ENCODE data around the gene CELF2.

Gene CELF2

GRCh38 chr10:11194859-11195586, 177.4 kb downstream of the CELF2 start:
- DNase-seq (ENCODE audit: low read depth in 3 of 3, low spot score in 1 of 3): no peak

DNA sequence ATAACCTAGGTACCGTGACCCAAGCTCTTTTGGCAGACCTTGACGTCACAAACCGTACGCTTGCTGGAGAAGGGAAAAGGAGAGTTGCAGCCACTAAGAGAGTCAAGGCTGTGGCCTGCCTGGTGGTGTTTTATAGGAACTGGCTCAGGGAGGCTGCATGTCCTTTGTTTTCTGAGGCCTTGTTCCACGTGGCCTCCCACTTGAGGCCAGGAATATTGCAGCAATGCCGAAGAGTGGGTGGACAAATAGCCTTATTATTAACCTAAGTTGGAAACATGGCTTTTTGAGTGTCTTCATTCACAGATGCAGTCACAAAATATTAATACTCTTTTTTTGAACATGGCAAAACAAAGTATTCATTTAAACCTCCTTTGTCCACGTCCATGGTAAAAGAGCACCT, 178.0 kb downstream of the CELF2 start:
- no peak for DNase-seq (ENCODE audit: low read depth in 3 of 3, low spot score in 1 of 3)

- DNase-seq (ENCODE audit: low read depth in 3 of 3, low spot score in 1 of 3): no peak
These were observed 179.6 kb downstream of the CELF2 start for GRCh38 chr10:11197266-11197712.

DNA sequence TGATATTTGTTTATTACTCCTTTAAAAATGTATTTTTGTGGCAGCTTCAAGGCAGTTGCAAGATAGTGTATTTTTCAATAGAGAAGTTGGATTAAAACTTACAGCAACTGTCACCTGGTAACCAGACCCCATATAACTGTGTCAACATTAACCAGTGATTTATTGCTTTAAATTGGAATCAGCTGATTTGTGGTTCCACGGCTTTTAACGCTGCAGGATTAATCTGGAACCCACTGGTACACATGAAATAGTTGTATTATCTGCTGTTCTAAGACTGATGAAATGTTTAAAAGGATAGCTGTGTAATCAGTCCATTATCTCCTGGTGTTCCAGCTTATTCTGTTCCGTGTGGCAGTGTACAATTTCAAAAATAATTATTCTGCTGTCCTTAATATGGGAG, 180.2 kb downstream of the CELF2 start:
- DNase-seq (ENCODE audit: low read depth in 3 of 3, low spot score in 1 of 3): no peak

- no peak for DNase-seq (ENCODE audit: low read depth in 3 of 3, low spot score in 1 of 3)
These were observed 184.2 kb downstream of the CELF2 start for GRCh38 chr10:11201911-11202310.

GRCh38 chr10:11204351-11204942, 186.8 kb downstream of the CELF2 start:
- DNase-seq (ENCODE audit: low read depth in 3 of 3, low spot score in 1 of 3): no peak

GRCh38 chr10:11205030-11205772, 187.5 kb downstream of the CELF2 start:
- no peak for DNase-seq (ENCODE audit: low read depth in 3 of 3, low spot score in 1 of 3)

GRCh38 chr10:11206676-11207559, 189.2 kb downstream of the CELF2 start:
- DNase-seq (ENCODE audit: low read depth in 3 of 3, low spot score in 1 of 3): no peak

GRCh38 chr10:11207560-11207844, 189.8 kb downstream of the CELF2 start:
- DNase-seq (ENCODE audit: low read depth in 3 of 3, low spot score in 1 of 3): no peak

DNA sequence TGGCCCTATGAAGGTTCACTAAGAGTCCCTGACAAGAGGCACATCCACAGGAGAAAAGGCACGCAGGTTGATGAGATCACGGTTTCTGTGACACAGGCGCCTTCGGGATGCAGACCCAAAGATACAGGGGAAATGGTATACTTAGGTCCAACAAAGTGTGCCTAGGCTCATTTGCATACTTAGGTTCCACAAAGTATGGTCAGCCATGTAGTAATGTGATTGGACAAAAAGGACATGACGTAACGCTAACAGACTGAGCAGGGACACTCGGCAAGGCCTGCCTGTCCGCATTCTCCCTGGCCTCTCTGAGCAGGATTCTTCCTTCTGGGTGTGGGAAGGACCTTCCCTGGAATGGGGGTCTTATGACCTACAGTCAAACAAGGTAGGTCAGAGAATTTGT, 190.6 kb downstream of the CELF2 start:
- no peak for DNase-seq (ENCODE audit: low read depth in 3 of 3, low spot score in 1 of 3)

DNA sequence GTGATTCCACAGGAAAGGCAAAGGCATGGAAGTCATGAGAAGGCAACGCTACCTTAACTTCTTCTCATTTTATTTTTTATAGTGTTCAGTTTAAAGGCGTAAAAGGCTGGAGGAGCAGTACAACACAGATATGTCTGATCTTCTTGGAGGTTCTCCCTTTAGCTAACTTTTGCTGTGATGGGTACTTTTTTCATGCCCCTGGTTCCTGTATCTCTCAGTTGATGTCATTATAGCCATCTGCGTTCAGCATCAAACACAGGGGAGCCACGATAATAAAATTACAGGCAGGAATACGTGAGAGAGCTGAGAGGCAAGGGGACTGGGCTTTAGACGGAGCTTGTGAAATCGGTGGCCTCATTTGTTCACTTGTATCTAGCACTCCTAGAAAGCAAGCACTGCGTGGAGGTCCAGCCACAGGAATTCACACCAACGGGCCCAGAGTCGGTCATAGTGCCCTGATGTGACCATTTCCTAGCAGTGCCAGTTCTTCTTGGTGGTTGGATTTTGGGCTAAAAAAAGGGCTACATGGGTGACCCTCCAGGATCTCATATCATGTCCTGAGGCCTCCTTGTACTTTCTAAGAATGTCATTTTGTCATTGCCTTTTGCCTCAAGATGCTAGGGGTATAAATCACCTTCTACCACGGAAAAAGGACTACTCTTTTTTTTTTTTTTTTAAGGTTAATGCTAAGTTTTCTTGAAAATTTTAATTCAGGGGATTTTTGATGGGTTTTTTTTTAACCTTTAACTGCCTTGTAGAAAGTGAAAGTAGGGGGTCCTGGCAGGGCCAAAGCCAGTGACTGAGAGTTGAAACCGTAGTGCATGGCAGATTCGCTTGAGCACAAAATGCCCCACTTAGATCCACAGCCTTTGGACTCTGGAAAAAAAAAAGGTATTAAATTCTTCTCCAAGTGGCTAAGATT, 191.5 kb downstream of the CELF2 start:
- DNase-seq (ENCODE audit: low read depth in 3 of 3, low spot score in 1 of 3): no peak

GRCh38 chr10:11209830-11210181, 192.1 kb downstream of the CELF2 start:
- no peak for DNase-seq (ENCODE audit: low read depth in 3 of 3, low spot score in 1 of 3)

GRCh38 chr10:11210211-11210922, 192.7 kb downstream of the CELF2 start:
- DNase-seq (ENCODE audit: low read depth in 3 of 3, low spot score in 1 of 3): no peak

DNA sequence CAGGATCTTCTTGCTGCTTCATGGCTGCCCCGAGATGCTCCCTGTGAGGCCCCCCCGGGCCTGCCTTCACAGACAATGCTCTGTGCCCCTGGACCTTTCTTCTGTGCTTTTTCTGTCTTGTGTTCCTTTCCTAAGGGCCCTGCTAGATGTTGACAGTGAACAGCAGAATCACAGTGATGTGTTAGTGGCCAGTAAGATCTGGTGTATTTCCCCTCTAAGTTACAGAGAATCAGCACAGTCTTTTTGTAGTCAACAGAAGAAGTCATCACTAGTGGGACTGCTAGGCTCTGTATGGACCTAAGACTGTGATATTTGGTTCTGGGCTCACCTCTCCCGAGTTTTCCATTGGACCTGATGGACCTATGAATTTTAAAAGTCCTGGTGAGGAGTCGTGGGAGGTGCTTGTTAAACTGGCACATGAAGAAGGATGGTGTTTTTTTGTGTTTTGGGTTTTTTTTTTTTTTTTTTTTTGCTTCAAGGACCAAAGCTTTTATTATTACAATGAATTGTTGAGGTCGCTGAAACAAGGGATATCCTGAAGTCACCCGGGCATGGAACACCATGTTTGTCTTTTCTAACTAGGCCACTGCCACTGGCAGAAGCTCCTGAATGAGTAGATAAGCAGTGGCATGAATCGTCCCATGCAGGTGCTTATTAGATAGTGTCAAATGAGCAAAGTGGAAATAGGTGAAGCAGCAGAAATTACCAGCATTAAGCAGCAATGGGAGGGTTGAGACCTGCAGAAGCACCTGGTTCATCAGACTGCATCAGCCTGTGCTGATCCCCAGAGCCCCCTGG, 194.8 kb downstream of the CELF2 start:
- no peak for DNase-seq (ENCODE audit: low read depth in 3 of 3, low spot score in 1 of 3)

DNA sequence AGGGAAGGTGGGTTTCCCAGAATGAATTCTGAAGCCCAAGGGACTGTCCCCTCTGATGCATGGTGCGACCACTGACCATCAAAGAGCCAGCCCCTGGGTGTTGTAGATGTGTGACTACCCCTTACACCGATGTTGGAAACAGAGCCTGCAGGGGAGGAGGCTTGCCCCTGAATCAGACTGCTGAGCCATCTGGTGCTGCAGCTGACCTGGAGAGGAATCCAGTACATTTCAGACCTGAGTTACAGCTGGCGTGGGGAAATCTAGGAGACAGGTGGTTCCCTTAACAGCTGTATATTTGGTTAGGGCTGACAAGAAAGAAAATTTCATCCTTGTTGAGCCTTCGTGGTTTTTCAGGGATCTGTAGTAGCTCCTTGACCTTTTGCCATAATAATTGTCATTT, 195.5 kb downstream of the CELF2 start:
- no peak for DNase-seq (ENCODE audit: low read depth in 3 of 3, low spot score in 1 of 3)

DNA sequence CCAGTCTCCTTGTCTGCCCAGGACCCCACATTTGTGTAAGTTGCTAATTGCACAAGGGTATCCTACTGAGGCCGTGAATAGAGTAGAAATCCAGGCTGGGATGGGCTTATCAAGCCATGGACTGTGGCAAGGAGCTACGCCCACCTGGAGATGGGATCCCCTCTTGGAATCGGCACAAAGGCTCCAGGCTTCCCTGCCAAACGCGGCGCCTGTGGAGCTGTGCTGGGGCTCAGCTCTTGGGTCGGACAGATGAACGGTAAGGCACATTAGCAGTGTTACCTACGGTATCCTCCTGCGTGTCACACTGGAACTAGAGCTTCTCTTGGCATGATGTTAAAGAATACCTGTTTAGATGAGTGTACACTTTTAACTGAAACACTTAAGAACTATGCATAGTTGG, 196.7 kb downstream of the CELF2 start:
- no peak for DNase-seq (ENCODE audit: low read depth in 3 of 3, low spot score in 1 of 3)

GRCh38 chr10:11215471-11215870, 197.8 kb downstream of the CELF2 start:
- DNase-seq (ENCODE audit: low read depth in 3 of 3, low spot score in 1 of 3): no peak

GRCh38 chr10:11217521-11217920, 199.8 kb downstream of the CELF2 start:
- DNase-seq (ENCODE audit: low read depth in 3 of 3, low spot score in 1 of 3): no peak

- DNase-seq (ENCODE audit: low read depth in 3 of 3, low spot score in 1 of 3): no peak
These were observed 200.7 kb downstream of the CELF2 start for GRCh38 chr10:11218395-11218794.
